ENCODE data around the gene ORMDL3. TPM values are rescaled to one million over a fixed set of nuclear protein-coding genes. Genes with fewer than 3 reads are reported as not detected.

The ORMDL3 gene
- total RNA-seq, 3 donors from 2014 or later, result 56.8 to 62.0 (median 58.3) TPM

GRCh38 chr17:39872751-39873150, 54.6 kb downstream of the ORMDL3 start:
- intact Hi-C loops (cut with DNase I, micrococcal nuclease), result no loop called here
- ATAC-seq (no peak), DNase-seq (no peak)
- Histone ChIP-seq H3K4me3 (no peak overlapping the region), H3K4me1 (ENCODE audit: low read depth) (no peaks in the 10 kb centered on the region), H3K9me3 (no peaks in the 10 kb centered on the region), H3K36me3 (ENCODE audit: low read depth) (no peaks in the 10 kb centered on the region)
- no peak for TF ChIP-seq CTCF (IDR thresholded peaks at IDR 0.05)

- Histone ChIP-seq H3K4me3 (no peak overlapping the region), H3K36me3 (ENCODE audit: low read depth) (no peaks in the 10 kb centered on the region), H3K9me3 (no peaks in the 10 kb centered on the region), H3K4me1 (ENCODE audit: low read depth) (no peaks in the 10 kb centered on the region)
- DNase-seq (no peak), ATAC-seq (no peak)
- intact Hi-C loops (cut with DNase I, micrococcal nuclease), result no loop called here
- no peak for TF ChIP-seq CTCF (IDR thresholded peaks at IDR 0.05)
Measured at GRCh38 chr17:39871801-39872200, 55.6 kb downstream of the ORMDL3 start.

Other genes with a start within 250 kb of the ORMDL3 start
- gene PGAP3, start 239.5 kb downstream of the ORMDL3 start, total RNA-seq, result 10 to 100 TPM; 27.7 to 74.6 (median 47.9) TPM
- gene ERBB2, start 227.5 kb downstream of the ORMDL3 start, total RNA-seq, result 100 to 1,000 TPM; 104 to 284 (median 161) TPM
- 10 to 100 TPM; 63.2 to 84.3 (median 67.1) TPM for gene MIEN1, start 197.1 kb downstream of the ORMDL3 start, total RNA-seq
- 10 to 100 TPM; 13.6 to 49.0 (median 28.0) TPM for gene GRB7, start 189.7 kb downstream of the ORMDL3 start, total RNA-seq
- gene IKZF3, start 63.3 kb downstream of the ORMDL3 start, total RNA-seq, result 1 to 10 TPM; 3.5 to 5.3 (median 4.6) TPM
- not detected for gene ZPBP2, start 59.4 kb downstream of the ORMDL3 start, total RNA-seq
- gene GSDMB, start 9.0 kb downstream of the ORMDL3 start, total RNA-seq, result 100 to 1,000 TPM in 2 of 3 donors, 10 to 100 TPM in 1; 76.1 to 162 (median 139) TPM
- not detected for gene LRRC3C, start 131 bp upstream of the ORMDL3 start, total RNA-seq
- under 1 TPM; 0.22 to 0.54 (median 0.26) TPM for gene GSDMA, start 35.4 kb upstream of the ORMDL3 start, total RNA-seq
- 100 to 1,000 TPM in 1 of 3 donors, 10 to 100 TPM in 2; 96.0 to 126 (median 96.8) TPM for gene PSMD3, start 53.2 kb upstream of the ORMDL3 start, total RNA-seq
- gene CSF3, start 87.8 kb upstream of the ORMDL3 start, total RNA-seq, result not detected
- 10 to 100 TPM; 76.6 to 90.2 (median 87.4) TPM for gene MED24, start 126.8 kb upstream of the ORMDL3 start, total RNA-seq
- gene THRA, start 135.4 kb upstream of the ORMDL3 start, total RNA-seq, result 100 to 1,000 TPM in 1 of 3 donors, 10 to 100 TPM in 2; 56.8 to 114 (median 60.0) TPM
- gene NR1D1, start 173.0 kb upstream of the ORMDL3 start, total RNA-seq, result 10 to 100 TPM in 2 of 3 donors, 1 to 10 TPM in 1; 9.3 to 15.0 (median 14.8) TPM
- 10 to 100 TPM; 83.7 to 100.0 (median 85.3) TPM for gene MSL1, start 194.4 kb upstream of the ORMDL3 start, total RNA-seq
- 100 to 1,000 TPM in 1 of 3 donors, 10 to 100 TPM in 2; 62.2 to 134 (median 63.0) TPM for gene CASC3, start 212.9 kb upstream of the ORMDL3 start, total RNA-seq
- gene RAPGEFL1, start 249.9 kb upstream of the ORMDL3 start, total RNA-seq, result 100 to 1,000 TPM in 2 of 3 donors, 10 to 100 TPM in 1; 76.8 to 177 (median 147) TPM